ENCODE data around the gene ACAP1. TPM values are rescaled to one million over a fixed set of nuclear protein-coding genes. Genes with fewer than 3 reads are reported as not detected.

Gene ACAP1
- total and polyA plus RNA-seq, 12 donors, result 2.1 to 54.7 (median 10.8) TPM

- no peak for TF ChIP-seq POLR2A (IDR thresholded peaks at IDR 0.05)
- no peak for TF ChIP-seq CTCF (IDR thresholded peaks at IDR 0.05)
- Histone ChIP-seq H3K27ac (peak overlapping the region in 1 of 5 donors; percentile 40), H3K4me1 (replicated peaks in 1 of 2) (peaks cover 6 to 26% of the 10 kb centered on the region in 2 donors), H3K36me3 (replicated peaks in 1 of 2) (no peaks in the 10 kb centered on the region), H3K27me3 (peaks cover 6% of the 10 kb centered on the region), H3K9me3 (replicated peaks in 1 of 3) (no peaks in the 10 kb centered on the region), H3K4me3 (peak overlapping the region in 1 of 4 donors; percentile 54)
- 20 to 23% (median 21%) methylated on average over 2 to 7 of the region's 7 CpGs for WGBS, 4 donors
- peak in 6 of 7 donors; percentile 46 to 79 (median 72) for DNase-seq
- intact Hi-C loops (cut with DNase I), result no loop called here
These were observed 44.0 kb downstream of the ACAP1 start for GRCh38 chr17:7380321-7380720.

DNA sequence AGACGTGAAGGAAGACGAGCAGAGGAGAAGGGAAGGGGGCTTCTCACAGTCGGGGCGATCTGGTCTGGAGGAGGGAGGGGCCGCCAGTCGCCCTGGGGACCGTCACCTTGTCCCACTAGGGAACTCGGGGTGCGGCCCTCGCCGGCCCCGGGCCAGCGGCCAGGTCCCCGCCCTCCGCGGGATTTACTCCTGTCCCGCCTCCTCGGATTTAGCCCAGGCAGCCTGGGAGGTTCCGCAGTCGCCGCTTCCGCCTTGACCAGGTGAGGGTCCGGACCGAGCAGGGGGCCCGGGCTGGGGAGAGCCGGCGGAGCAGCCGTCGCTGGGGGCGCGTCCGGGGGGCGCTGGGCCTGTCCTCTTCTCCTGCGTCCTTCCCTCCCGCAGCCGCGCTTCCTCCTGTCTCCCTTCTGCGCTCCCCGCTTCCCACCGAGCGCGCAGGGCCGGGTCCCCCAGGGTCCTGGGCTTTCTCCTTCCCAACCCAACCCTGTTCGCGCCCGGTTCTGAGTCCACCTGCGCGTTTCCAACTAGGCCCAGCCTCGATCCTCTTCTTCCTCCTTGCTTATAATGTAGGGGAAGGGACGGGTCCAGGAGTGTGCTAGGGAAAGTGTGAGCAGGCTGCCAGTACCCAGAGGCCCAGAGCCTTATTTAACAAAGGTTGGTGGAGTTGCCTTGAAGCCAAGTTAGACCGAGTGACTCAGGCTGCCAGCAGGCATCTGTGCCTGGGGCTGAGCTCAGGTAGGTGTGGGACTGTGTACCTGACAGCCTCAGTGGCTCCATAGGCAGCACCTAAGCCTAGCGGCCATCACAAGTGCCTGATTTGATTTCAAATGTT is 44.7 kb downstream of the ACAP1 start, which contains the start of gene TNK1:
TSS of gene TNK1 (plus strand) at position 235 of the 829 bp plus-strand sequence. CDS start 1,838 bp downstream, outside the sequence.
- WGBS, 4 donors, result 5 to 11% (median 9%) methylated on average over 21 to 52 of the region's 52 CpGs
- Histone ChIP-seq H3K27ac (peak within 1 kb of the TSS in 1 of 5 donors; percentile 40), H3K4me1 (replicated peaks in 1 of 2) (peaks cover 6 to 26% of the 10 kb centered on the region in 2 donors), H3K4me3 (peak within 1 kb of the TSS in 2 of 4 donors; percentile 8 to 54), H3K36me3 (replicated peaks in 1 of 2) (no peaks in the 10 kb centered on the region), H3K27me3 (peaks cover 6% of the 10 kb centered on the region), H3K9me3 (replicated peaks in 1 of 3) (no peaks in the 10 kb centered on the region)
- TF ChIP-seq POLR2A (IDR thresholded peaks at IDR 0.05) (no peak), CTCF (IDR thresholded peaks at IDR 0.05) (no peak)
- intact Hi-C loops (cut with DNase I), result no loop called here
- DNase-seq, result peak in 2 of 7 donors; percentile 26 to 47

DNA sequence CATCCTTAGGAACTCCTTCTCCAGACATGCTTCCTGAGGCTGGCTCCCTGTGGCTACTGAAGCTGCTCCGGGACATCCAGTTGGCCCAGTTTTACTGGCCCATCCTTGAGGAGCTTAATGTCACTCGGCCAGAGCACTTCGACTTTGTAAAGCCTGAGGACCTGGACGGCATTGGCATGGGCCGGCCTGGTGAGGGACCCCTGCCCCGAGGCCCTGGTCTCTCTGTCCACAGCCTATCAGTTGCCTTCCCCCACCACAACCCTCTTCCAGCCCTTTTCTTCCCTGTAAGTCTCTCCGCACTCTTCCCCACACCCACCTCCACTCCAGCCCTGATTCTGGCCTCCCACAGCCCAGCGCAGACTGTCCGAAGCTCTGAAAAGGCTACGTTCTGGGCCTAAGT is 46.6 kb downstream of the ACAP1 start:
- Histone ChIP-seq H3K4me1 (replicated peaks in 1 of 2) (peaks cover 6 to 26% of the 10 kb centered on the region in 2 donors), H3K36me3 (replicated peaks in 1 of 2) (no peaks in the 10 kb centered on the region), H3K4me3 (no peak overlapping the region), H3K9me3 (replicated peaks in 1 of 3) (no peaks in the 10 kb centered on the region), H3K27me3 (peaks cover 6% of the 10 kb centered on the region), H3K27ac (no peak overlapping the region)
- WGBS, 4 donors, result 85 to 92% (median 89%) methylated on average over 10 of the region's 10 CpGs
- intact Hi-C loops (cut with DNase I), result no loop called here
- no peak for TF ChIP-seq POLR2A (IDR thresholded peaks at IDR 0.05)
- DNase-seq, result no peak

GRCh38 chr17:7383371-7383741 is 47.0 kb downstream of the ACAP1 start:
- WGBS, 4 donors, result 53 to 83% (median 77%) methylated on average over 2 to 11 of the region's 11 CpGs; no CpG with 5 or more reads in 1 of the 4 donors
- Histone ChIP-seq H3K9me3 (replicated peaks in 1 of 3) (no peaks in the 10 kb centered on the region), H3K27ac (no peak overlapping the region), H3K4me1 (replicated peaks in 1 of 2) (peaks cover 6 to 26% of the 10 kb centered on the region in 2 donors), H3K36me3 (replicated peaks in 1 of 2) (no peaks in the 10 kb centered on the region), H3K27me3 (peaks cover 6% of the 10 kb centered on the region), H3K4me3 (peak overlapping the region in 2 of 4 donors; percentile 19 to 49)
- TF ChIP-seq POLR2A (IDR thresholded peaks at IDR 0.05) (no peak), CTCF (IDR thresholded peaks at IDR 0.05) (no peak)
- intact Hi-C loops (cut with DNase I), result no loop called here
- no peak for DNase-seq
